T-helper 22 cell (primary cell): Measurements from ENCODE around the gene RNF208.

Experiments used
- DNase-seq: peaks from one replicate; pipeline ENCODE4 v3.0.0-alpha.2; 2020; ENCODE audit warnings: low read depth

RNF208 gene

GRCh38 chr9:137175345-137175961 lies 46.6 kb downstream of the RNF208 start:
- DNase-seq, result no peak

- no peak for DNase-seq
These were observed 47.2 kb downstream of the RNF208 start for GRCh38 chr9:137174722-137175293.

DNA sequence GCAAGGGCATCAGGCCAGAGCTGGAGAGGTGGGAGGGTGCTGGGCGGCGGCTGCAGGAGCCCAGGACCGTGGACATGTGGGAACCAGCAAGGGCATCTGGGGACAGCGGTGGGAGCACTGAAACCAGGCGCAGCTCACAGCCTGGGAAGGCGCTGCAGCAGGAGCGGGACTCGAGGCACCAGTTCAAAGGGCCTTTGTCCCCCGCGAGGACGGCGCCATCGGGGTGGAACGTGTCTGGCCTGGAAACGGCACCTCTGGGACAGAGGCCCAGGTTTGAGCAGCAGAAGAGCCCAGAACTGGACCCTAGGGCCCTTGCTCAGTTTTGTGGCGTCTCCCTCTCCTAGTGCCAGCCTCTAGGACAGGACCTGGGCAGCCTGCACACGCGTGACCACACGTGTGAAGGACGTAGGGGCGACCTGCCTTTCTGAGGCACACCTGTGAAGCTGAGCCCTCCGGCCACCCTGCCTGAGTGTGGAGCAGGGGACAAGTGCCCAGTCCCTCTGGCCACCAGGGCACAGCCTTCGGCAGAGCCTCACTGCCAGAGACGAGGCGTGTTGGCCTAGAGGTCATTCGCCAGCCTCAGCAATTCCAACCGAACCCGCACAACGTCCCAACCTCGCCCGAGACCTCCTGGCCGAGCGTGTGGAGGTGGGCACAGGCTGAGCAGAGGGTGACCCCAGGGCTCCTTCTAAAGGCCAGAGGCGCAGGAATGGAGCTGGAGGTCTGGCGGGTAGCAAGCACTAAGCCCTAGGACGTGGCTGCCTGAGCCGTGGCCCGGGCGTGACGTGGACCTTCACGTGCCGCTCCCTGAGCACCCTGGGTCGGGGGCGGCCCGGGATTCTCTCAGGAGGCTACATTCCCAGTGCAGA lies 48.0 kb downstream of the RNF208 start:
- no peak for DNase-seq

GRCh38 chr9:137172901-137173795 lies 48.9 kb downstream of the RNF208 start:
- DNase-seq, result no peak

DNA sequence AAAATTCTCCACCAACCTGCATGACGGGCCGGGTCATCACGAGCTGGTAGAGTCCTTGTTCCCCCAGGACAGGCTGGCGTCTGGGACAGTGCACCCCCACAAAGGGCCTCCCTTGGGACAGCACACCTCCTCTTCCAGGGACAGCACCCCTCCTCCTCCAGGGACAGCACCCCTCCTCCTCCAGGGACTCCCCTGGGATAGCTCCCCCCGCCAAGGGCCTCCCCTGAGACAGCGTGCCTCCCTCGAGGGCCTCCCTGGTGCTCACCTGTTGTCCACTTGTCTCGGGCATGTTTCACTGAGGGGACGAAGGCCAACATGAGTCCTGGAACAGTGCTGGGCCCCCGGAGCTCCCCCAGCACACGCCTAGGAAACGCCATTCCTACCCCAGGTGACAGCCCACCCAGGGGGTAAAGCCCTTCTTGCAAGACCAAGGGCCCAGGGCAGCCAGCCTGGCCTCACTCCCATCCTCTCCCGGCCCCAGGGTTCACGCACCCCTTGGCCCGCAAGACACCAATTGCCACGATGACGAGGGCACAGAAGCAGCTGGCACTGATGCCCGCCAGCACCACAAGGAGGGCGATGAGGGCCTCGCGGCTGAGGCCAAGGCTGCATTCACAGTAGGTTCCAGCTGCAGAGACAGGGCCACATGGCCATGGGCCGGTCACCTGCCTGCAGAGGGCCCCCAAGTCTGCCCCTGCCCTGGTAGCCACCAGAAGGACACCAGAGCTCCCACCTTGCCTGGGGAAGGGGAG lies 50.7 kb downstream of the RNF208 start:
- DNase-seq, result no peak

- DNase-seq, result no peak
These were observed 51.4 kb downstream of the RNF208 start for GRCh38 chr9:137170486-137171148.
